ENCODE results near the gene LRRFIP1.

The LRRFIP1 gene

GRCh38 chr2:237708491-237708890 is 81.1 kb downstream of the LRRFIP1 start:
- DNase-seq: no peak

- no peak for DNase-seq
Measured at GRCh38 chr2:237708961-237709360, 81.6 kb downstream of the LRRFIP1 start.

DNA sequence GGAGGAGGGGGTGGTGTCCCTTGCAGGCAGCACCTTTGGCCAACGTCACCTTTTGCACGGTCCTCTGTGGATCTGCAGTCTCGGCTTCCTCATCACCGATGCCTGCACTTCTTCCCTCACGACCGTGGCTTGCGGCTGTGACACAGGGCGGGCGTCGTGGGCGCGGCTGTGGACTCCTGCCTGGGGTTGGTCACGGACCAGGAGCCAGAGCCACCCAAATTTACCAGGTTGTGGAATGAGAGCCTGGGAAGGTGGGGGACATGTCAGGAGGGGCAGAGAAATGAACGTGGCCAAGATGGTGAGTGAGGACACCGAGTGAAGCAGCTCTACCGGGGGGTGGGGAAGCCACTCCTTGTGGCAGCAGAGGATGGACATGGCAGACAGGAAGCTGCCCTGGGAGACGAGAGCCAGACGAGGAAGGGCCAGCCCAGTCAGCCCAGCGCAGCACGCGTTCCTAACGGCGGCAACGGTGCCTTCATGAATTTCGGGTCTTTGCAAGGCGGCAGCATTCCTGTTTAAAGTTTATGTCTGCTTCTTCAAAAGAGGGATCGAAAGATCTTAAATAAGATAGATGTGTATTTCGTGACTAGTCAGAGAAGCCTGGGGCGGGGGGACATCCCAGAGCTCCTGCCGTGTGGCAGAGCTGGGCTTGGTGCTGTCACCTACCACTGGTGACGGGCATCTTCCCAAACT is 84.2 kb downstream of the LRRFIP1 start:
- DNase-seq: no peak

GRCh38 chr2:237712477-237713377 is 85.3 kb downstream of the LRRFIP1 start:
- DNase-seq: no peak

GRCh38 chr2:237714690-237715458 is 87.5 kb downstream of the LRRFIP1 start:
- DNase-seq: peak; percentile 17

GRCh38 chr2:237715459-237715947 is 88.1 kb downstream of the LRRFIP1 start:
- DNase-seq: no peak

DNA sequence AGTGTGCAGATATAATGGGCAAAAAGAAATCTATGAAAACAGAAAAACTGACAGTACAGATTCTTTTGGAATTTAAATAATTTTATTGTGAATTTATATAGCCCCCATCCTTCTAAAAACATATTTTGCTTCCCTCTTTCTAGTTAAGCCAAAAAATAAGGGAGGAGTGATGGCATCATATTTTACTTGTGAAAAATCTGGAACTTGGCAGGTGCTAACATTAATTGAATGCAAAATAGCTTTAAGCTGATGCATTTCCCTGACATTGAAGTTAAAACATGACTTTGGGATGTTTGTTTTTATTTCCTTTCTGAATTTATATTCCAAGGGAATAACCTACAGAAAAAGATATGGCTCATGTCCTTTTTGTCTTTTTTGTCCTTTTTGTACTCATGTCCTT is 88.6 kb downstream of the LRRFIP1 start:
- DNase-seq: no peak

GRCh38 chr2:237717366-237718276 is 90.2 kb downstream of the LRRFIP1 start:
- DNase-seq: no peak

GRCh38 chr2:237718277-237718634 is 90.9 kb downstream of the LRRFIP1 start:
- DNase-seq: no peak

- no peak for DNase-seq
Measured at GRCh38 chr2:237720444-237720843, 93.1 kb downstream of the LRRFIP1 start.

DNA sequence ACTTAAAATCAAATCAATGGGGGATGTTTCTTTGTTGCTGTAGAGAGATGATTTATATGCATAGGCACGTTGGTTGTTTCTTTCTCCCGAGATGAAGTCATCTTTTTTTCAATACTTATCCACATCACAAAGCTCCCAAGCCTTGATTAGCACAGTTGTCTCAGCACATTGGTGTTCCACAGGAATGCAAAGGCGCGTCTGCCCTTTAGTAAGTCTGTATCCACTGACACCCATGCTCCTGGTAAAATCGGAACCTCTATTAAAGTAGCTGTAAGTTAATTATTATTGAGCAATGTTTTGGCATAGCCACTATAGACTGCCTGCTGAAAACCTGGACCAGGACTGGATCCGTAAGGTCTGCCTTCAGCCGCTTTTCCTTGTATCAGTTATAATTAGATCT is 93.6 kb downstream of the LRRFIP1 start:
- DNase-seq: no peak

- peak; percentile 25 for DNase-seq
Measured at GRCh38 chr2:237721458-237721857, 94.1 kb downstream of the LRRFIP1 start.

- no peak for DNase-seq
Measured at GRCh38 chr2:237722616-237723015, 95.2 kb downstream of the LRRFIP1 start.

DNA sequence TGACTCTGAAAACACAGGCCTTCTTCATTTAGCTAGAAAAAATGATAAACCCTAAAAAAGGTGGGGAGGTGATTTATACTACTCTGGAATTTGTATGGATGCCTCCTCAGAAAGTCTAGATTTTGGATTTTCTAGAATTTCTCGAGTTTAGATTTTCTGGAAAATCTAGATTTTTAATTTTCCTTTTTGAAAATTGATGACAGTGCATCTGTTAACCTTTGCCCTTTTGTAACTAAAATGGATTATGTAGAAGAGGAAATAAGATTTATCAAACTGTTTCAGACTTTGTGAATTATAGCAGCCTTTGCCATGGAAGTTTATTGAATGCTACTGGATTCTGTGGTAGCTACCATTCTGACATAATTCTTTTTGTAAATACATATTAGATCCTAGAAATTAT is 95.6 kb downstream of the LRRFIP1 start:
- no peak for DNase-seq

DNA sequence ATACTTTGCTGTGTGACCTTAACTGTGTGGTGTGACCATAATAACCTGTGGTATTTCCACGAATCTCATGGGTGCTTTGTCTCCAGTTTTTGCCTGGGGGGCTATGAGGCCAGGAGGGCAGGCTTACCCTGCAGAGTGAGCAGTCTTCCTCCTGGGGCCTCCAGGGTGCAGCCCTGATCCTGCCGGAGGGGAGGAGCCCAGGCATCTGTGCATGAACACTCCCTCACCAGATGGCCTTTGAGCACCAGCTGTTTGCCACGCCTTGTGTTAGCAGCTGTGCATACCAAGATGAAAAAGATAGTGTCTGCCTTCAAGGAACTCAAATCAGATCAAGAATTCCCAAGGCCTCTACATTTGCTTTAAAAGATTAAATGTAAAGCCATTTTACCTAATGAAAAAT is 96.2 kb downstream of the LRRFIP1 start:
- no peak for DNase-seq

DNA sequence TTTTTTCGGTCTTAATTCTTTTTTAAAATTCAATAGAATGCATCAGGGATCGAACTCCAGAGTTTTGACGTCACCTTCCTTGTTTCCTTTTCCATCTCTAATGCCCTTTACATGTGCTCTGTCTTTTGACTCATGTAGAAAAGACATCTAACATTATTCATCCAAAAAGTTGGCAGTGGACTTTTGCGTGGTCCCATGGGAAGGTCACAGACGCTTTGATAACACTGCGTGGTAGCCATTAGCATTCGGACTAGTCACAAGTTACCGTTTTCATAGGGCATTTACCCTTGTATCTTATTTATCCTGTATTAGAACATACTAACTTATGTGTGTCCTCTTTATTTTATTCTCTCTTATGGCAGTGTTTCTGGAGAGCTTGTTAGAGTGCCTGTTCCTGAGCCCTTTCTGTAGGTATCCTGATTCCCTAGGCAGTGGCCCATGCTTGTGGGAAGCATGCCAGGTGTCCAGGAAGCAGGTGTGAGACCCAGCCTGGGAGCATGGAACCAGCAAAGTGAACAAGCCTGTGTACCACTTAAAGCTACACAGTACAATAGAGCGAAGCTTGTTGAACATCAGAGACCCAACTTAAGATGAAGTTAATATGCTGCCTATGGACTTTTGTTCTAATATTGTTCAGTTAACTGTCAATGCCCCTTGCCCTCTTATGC is 97.6 kb downstream of the LRRFIP1 start:
- DNase-seq: peak; percentile 86

DNA sequence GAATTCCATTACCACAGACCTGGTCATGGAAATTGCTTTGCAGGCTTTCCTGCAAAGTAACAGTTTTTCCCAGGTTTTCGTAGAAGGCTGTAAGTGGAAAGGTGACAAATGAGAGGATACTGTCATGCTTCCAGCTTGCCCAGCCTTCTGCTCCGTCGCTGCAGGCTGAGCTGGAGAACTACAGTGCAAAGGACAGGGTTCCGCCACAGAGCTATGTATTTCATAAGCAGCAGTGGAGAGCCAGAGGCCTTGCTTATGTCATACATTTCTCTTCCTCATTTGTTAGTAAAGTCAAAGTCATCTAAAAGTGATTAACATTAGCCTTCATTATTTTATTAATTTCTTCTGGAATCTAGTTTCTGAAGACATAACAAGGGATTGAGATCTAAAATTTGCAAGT is 98.3 kb downstream of the LRRFIP1 start:
- no peak for DNase-seq

DNA sequence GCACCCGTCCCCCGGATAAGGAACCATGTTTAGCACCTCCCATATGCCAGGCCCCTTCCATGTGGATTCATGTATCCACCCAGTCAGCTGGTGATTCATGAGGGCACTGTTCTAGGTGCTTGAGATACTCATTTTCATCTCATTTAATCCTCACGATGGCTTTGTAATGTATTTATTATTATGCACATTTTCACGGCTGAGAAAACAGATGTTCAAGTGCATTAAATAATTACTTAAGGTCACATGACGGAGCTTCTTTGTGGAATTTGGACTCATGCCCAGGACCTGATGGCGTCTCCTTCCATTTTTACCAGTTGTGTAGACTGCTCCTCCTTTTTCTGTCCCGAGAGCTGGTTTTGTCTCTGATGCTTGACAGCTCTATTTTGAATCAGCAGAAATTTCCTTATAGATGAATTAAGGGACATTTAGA is 99.0 kb downstream of the LRRFIP1 start:
- peak; percentile 97 for DNase-seq

GRCh38 chr2:237727363-237727762 is 100.0 kb downstream of the LRRFIP1 start:
- DNase-seq: no peak

DNA sequence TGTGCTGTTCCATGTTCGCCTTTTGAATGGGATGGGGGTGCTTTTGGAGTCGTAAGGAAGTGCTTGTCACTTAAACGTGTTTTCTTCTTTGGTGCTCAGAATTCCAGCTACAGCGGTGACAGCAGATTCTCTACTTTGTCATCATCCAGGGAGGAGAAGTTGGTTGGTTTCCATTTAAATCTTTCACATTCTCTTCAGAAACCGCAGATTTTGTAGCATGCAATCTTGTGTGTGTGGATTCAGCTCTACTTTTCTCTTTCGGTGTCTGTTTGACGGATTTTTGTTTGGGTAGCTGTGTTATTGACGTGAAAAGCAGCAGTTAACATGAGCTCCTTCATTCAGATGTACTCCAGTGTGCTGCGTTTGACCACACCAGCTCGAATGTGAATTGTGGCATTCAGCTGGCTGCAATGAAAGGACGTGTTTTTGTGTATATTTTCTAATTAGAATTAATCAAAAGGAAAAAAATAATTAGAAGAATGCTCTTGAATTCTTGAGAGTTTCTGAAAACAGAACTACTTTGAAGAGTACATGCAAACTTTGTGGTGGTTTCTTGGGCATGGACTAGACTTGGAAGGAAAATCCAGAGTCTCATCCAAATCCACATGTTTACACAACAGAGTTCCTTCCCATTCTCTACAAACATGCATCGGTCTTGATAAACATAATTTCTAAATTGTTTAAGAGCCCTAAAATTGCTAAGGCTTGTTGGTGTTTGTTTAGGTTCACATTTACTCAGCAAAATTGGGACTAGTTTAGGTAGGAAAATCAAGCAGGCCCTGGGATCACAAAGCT is 102.5 kb downstream of the LRRFIP1 start:
- DNase-seq: no peak

- no peak for DNase-seq
Measured at GRCh38 chr2:237731663-237732062, 104.3 kb downstream of the LRRFIP1 start.

All from DMS79 treated with DMSO at 0.1 percent for 48 hours (cell line).